HL-60 (cell line): ENCODE data around the gene SNRNP27.

Source experiments
- DNase-seq, 2 experiments: peaks; one replicate each; pipeline ENCODE4 v3.0.0-alpha.2; 2010 to 2020; ENCODE audit warnings: low read depth in 1 of 2, low spot score in 1 of 2
- H3K27ac ChIP-seq: fragments of 250-450 bp; sonication (Bioruptor Pico); replicated peaks from 2 replicates; pipeline ENCODE4 v1.5.1; 2020; ENCODE audit warnings: mild to moderate bottlenecking, moderate library complexity
- H3K27me3 ChIP-seq: fragments of 250-450 bp; sonication (Bioruptor Pico); 2 replicates; pipeline ENCODE4 v1.5.1; 2021; ENCODE audit warnings: mild to moderate bottlenecking, moderate library complexity; ENCODE audit not compliant: insufficient read depth, poor library complexity, severe bottlenecking
- H3K4me3 ChIP-seq: replicated peaks from 2 replicates; pipeline ENCODE4 v1.5.1; 2011; ENCODE audit warnings: mild to moderate bottlenecking, control low read depth, low read length; ENCODE audit not compliant: insufficient read depth
- CTCF ChIP-seq: IDR thresholded peaks from one replicate; pipeline ENCODE4 v1.5.1; 2011; ENCODE audit warnings: low read length, control low read depth, inconsistent platforms; ENCODE audit not compliant: insufficient read depth
- GABPA ChIP-seq: IDR thresholded peaks from 2 replicates; pipeline ENCODE4 v1.6.1; 2012; ENCODE audit warnings: low read depth
- POLR2AphosphoS5 ChIP-seq: IDR thresholded peaks from 2 replicates; pipeline ENCODE4 v1.6.1; 2012; ENCODE audit warnings: low read depth
- REST ChIP-seq: IDR thresholded peaks from 2 replicates; pipeline ENCODE4 v1.6.1; 2012; ENCODE audit warnings: low read depth; ENCODE audit not compliant: insufficient replicate concordance
- SPI1 ChIP-seq: IDR thresholded peaks from 2 replicates; pipeline ENCODE4 v1.6.1; 2012; ENCODE audit warnings: low read depth, mild to moderate bottlenecking, borderline replicate concordance

Gene SNRNP27

GRCh38 chr2:69943000-69943842 is 49.5 kb downstream of the SNRNP27 start:
- TF ChIP-seq SPI1 (peak; percentile 50; the same call in 1 of the 2 replicates), CTCF (no peak), POLR2AphosphoS5 (peak; percentile 50; the same call in 1 of the 2 replicates)
- Histone ChIP-seq H3K4me3 (no peak overlapping the region), H3K27me3 (no peaks in the 10 kb centered on the region), H3K27ac (peak overlapping the region; percentile 95)
- no peak for DNase-seq

GRCh38 chr2:69943843-69944525 is 50.2 kb downstream of the SNRNP27 start:
- DNase-seq: peak in 1 of 2 experiments; percentile 65
- H3K4me3 ChIP-seq: no peak overlapping the region
- peak overlapping the region; percentile 95 for H3K27ac ChIP-seq
- TF ChIP-seq CTCF (no peak), POLR2AphosphoS5 (peak; percentile 23; the same call in 1 of the 2 replicates)
- no peaks in the 10 kb centered on the region for H3K27me3 ChIP-seq

GRCh38 chr2:69944756-69945155 is 51.0 kb downstream of the SNRNP27 start:
- Histone ChIP-seq H3K27ac (peak overlapping the region; percentile 95), H3K27me3 (no peaks in the 10 kb centered on the region), H3K4me3 (no peak overlapping the region)
- DNase-seq: no peak
- no peak for TF ChIP-seq CTCF
- TF ChIP-seq SPI1: no peak
- TF ChIP-seq POLR2AphosphoS5: no peak
- no peak for TF ChIP-seq REST
- no peak for TF ChIP-seq GABPA

- DNase-seq: peak; percentile 63 to 93
- no peak overlapping the region for H3K4me3 ChIP-seq
- H3K27ac ChIP-seq: peak overlapping the region; percentile 95
- TF ChIP-seq CTCF (no peak), POLR2AphosphoS5 (peak; percentile 75), REST (no peak)
- no peaks in the 10 kb centered on the region for H3K27me3 ChIP-seq
Measured at GRCh38 chr2:69945441-69945840, 51.7 kb downstream of the SNRNP27 start.
